SK-N-MC (cell line): ENCODE results near the gene DGUOK.

ENCODE experiments used
- EZH2 ChIP-seq: fragments of 200-600 bp; sonication (generic); IDR thresholded peaks from one replicate; pipeline ENCODE4 v1.6.1; 2017; ENCODE audit warnings: antibody characterized with exemption
- POLR2AphosphoS5 ChIP-seq: IDR thresholded peaks from 2 replicates; pipeline ENCODE4 v1.6.1; 2012; ENCODE audit warnings: mild to moderate bottlenecking, low read depth, low read length, borderline replicate concordance

DNA sequence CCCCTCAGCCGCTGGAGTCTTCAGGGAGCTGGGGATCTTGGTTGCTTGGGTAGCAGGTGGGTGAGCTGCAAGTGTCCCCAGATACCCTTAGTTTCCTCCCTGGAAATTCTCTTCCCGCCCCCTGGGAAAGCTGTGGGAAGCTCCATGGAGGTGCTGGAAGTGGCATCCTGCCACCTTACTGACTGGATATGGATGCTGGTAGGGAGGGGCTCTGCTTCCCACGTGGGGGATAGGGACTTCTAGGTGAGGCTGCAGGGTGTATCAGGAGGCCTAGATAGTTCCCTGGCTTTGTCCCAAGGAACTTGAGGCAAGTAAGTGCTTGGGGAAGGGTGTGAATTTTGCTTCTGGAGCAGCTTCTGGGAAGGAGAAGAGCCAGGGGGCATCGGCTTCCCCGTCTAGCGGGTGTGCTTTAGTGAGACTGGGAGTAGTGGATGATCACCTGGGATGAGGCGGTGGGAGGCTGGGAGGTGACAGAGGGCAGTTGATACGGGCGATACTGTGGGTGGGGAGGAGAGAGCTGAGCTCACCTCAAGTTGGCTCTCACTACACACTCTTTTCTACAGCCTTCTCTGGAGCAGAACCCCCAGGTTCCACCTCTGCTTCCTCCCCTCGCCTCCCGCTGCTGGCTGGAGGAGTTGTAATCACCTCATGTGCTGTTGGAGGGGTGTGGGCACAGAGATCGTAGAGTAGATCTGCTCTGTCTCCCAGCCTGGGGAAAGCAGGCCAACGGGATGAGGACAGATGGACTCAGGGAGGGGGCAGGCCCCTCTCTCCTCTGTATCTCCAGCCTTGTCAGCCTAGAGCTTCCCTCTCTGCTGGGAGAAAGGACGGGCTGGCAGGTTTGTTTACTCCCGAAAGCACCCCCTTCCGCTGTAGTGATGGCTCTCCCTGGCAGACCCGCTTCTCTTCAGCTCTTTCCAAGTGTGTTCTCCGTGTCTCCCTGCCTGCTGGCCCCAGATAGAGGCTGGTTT is 77.8 kb downstream of the DGUOK start:
- TF ChIP-seq EZH2 (no peak), POLR2AphosphoS5 (no peak)
